ENCODE measurements around the gene GFI1B. TPM values are rescaled to one million over a fixed set of nuclear protein-coding genes. Genes with fewer than 3 reads are reported as not detected.

Gene GFI1B
- polyA plus RNA-seq, 1 experiment = not detected

DNA sequence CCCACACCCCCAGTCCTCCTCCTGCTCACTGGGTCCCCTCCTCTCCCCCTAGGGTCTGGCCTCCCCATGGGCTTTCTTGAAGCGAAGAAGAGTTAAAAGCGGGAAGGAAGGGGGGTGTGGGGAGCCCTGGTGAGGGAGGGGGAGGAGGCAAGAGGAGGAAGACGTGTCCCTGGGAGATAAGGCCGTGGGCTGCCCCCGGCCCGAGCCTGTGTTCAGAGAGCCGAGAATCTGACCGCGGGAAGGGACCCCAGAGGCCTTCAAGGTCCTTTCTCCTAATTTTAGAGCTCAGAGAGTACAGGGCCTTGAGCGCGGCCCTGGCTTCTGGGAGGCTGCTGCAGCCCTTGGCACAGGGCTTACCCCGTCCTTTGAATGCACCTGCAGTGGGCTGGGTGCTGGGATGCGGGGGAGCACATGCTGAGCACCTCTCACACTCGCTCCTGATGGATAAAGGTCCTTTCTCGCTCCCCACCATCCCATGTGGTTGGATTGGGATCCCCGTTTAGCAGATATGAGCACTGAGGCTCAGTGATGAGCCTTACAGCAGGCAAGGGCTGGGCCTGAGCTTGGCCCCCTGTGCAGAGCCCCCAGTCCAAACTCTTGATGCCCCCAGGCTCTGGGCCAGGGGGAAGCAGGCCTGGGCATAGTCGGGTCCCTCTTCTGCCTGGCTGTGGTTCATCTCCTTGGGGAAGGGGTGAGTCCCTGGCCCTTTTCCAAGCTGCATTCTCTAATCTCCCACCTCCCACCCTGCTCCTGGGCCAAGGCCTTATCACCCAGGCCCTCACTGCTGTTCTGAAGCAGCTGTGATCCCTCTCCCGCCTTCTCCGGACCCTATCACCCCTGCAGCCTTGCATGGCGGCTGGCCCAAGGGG is 5.9 kb downstream of the GFI1B start:
- ChIA-PET POLR2A (no interaction called here), CTCF (no interaction called here)

DNA sequence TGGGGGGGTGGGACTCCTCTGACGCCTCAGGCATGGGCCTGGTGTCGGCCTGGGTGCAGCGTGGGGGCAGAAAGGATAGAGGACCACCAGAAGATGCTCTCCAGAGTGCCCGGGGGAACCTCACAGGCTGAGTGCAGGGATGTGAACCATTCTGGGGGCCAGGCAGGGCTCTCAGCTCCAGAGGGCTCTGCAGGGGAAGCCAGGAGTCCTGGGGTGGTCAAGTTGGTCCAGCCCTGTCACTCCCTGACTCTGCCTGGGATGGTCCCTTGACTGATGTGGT is 6.5 kb downstream of the GFI1B start:
- DNase-seq (ENCODE audit: low read depth) = no peak
- CTCF ChIA-PET = no interaction called here
- Histone ChIP-seq H3K27me3 (ENCODE audit: control insufficient read depth, insufficient read depth, low read length) (peaks cover 19% of the 10 kb centered on the region), H3K4me3 (ENCODE audit: low read depth, low read length) (no peak overlapping the region), H3K36me3 (ENCODE audit: control insufficient read depth, insufficient read depth, low read length) (no peaks in the 10 kb centered on the region)
- TF ChIP-seq CTCF (IDR thresholded peaks at IDR 0.05; ENCODE audit: insufficient read depth, low read depth, low read length) = no peak
- POLR2A ChIA-PET = no interaction called here

More for the DNA sequence above, 5.9 kb downstream of the GFI1B start:
- H3K27me3 ChIP-seq (ENCODE audit: control insufficient read depth, insufficient read depth, low read length) = peaks cover 22% of the 10 kb centered on the region
- H3K4me3 ChIP-seq (ENCODE audit: low read depth, low read length) = no peak overlapping the region
- H3K36me3 ChIP-seq (ENCODE audit: control insufficient read depth, insufficient read depth, low read length) = no peaks in the 10 kb centered on the region
- TF ChIP-seq CTCF (IDR thresholded peaks at IDR 0.05; ENCODE audit: insufficient read depth, low read depth, low read length) = no peak
- DNase-seq (ENCODE audit: low read depth) = no peak

DNA sequence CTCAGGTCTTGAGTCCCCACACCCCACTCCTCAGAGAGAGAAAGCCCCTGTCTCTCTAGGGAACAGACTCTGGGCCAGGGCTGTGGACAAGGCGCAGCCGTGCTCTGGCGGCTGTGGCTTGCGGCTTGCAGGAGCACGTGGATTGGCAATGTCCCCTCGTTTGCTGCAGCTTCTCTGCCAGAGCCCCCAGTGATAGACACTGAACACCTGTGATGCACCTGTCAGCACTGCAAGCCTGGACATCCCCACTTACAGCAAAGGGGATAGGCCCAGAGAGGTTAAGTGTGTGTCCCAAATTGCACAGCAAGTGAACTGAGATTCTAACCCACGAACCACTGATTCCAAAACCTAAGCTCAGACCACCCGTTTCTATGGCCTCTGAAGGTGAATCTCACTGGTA is 7.0 kb downstream of the GFI1B start:
- Histone ChIP-seq H3K4me3 (ENCODE audit: low read depth, low read length) (no peak overlapping the region), H3K36me3 (ENCODE audit: control insufficient read depth, insufficient read depth, low read length) (no peaks in the 10 kb centered on the region), H3K27me3 (ENCODE audit: control insufficient read depth, insufficient read depth, low read length) (peaks cover 16% of the 10 kb centered on the region)
- no peak for TF ChIP-seq CTCF (IDR thresholded peaks at IDR 0.05; ENCODE audit: insufficient read depth, low read depth, low read length)
- CTCF ChIA-PET = no interaction called here
- DNase-seq (ENCODE audit: low read depth) = no peak
- POLR2A ChIA-PET = no interaction called here

DNA sequence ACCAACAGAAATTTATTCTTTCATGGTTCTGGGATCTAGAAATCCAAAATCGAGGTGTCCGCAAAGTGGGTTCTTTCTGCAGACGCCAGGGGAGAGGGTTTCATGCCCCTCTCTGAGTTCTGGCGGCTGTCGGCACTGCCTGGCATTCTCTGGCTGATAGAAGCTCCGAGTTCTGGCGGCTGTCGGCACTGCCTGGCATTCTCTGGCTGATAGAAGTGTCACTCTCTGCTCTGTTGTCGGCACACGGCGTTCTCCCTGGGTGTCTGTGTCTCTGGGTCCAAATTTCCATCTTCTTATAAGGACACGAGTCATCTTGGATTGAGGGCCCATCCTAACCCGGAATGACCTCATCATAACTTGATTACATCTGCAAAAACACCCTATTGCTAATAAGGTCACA is 7.6 kb downstream of the GFI1B start:
- DNase-seq (ENCODE audit: low read depth) = no peak
- ChIA-PET CTCF (no interaction called here), POLR2A (no interaction called here)
- H3K36me3 ChIP-seq (ENCODE audit: control insufficient read depth, insufficient read depth, low read length) = no peaks in the 10 kb centered on the region
- no peak for TF ChIP-seq CTCF (IDR thresholded peaks at IDR 0.05; ENCODE audit: insufficient read depth, low read depth, low read length)
- no peak overlapping the region for H3K4me3 ChIP-seq (ENCODE audit: low read depth, low read length)
- H3K27me3 ChIP-seq (ENCODE audit: control insufficient read depth, insufficient read depth, low read length) = peaks cover 19% of the 10 kb centered on the region

- H3K4me3 ChIP-seq (ENCODE audit: low read depth, low read length) = no peak overlapping the region
- TF ChIP-seq CTCF (IDR thresholded peaks at IDR 0.05; ENCODE audit: insufficient read depth, low read depth, low read length) = no peak
- no peak for DNase-seq (ENCODE audit: low read depth)
- ChIA-PET CTCF (interaction anchor here (1.0 kb wide), 1 partner anchor 11 kb away, joined by 3 read pairs; no protein-coding TSS in a partner anchor), POLR2A (no interaction called here)
- no peaks in the 10 kb centered on the region for H3K36me3 ChIP-seq (ENCODE audit: control insufficient read depth, insufficient read depth, low read length)
- peaks cover 22% of the 10 kb centered on the region for H3K27me3 ChIP-seq (ENCODE audit: control insufficient read depth, insufficient read depth, low read length)
Observed at GRCh38 chr9:132986640-132987620, 8.4 kb downstream of the GFI1B start.
